HG03565 (cell line): ENCODE results near the gene MAZ.
"Not testable (repeated sequence)": the region's sequence is repeated elsewhere in the genome, so short reads cannot be mapped to it uniquely, and the experiment has no call there.

Experiments
- ATAC-seq: cut with Tn5 transposase; IDR thresholded peaks from one replicate; pipeline ENCODE4 v1.9.1; 2021; ENCODE audit warnings: mild to moderate bottlenecking, moderate library complexity; ENCODE audit not compliant: unreplicated experiment

The MAZ gene

DNA sequence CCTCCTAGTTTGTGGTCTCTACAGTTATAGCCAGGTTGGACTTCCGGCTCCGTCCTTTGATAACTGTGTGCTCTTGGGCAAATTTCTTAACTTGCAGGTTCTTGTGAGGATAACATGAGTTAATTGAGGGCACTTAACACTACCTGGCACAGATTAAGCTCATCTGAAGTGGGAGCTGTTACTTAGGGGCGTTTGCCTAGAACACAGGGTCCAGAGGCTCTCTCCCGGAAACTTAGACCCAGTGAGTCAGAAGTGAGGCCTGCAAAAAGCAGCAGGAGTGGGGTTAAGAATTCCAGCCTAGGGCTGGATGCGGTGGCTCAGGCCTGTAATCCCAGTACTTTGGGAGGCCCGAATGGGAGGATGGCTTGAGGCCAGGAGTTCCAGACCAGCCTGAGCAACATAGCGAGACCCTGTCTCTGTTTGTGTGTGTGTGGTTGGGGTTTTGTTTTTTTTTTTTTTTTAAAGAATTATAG, 15.3 kb downstream of the MAZ start:
- no peak for ATAC-seq

DNA sequence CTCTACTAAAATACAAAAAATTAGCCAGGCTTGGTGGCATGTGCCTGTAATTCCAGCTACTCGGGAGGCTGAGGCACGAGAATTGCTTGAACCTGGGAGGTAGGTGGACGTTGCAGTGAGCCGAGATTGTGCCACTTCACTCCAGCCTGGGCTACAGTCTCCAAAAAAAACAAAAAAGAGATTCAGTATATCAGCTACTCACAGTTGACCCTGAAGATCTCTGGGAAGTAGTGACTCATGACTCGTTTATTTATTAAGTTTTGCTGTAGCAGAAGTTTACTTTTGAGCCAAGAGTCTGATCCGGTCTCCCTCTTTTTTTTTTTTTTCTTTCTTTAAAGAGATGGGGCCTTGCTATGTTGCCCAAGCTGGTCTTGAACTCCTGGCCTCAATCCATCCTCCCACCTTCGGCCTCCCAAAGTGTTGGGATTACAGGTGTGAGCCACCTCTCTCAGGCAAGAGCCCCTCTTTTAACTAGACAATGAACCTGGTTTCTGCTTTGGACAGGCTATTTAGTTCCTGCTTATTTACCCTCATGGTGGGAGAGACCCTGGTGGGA, 18.3 kb downstream of the MAZ start:
- ATAC-seq, result no peak

DNA sequence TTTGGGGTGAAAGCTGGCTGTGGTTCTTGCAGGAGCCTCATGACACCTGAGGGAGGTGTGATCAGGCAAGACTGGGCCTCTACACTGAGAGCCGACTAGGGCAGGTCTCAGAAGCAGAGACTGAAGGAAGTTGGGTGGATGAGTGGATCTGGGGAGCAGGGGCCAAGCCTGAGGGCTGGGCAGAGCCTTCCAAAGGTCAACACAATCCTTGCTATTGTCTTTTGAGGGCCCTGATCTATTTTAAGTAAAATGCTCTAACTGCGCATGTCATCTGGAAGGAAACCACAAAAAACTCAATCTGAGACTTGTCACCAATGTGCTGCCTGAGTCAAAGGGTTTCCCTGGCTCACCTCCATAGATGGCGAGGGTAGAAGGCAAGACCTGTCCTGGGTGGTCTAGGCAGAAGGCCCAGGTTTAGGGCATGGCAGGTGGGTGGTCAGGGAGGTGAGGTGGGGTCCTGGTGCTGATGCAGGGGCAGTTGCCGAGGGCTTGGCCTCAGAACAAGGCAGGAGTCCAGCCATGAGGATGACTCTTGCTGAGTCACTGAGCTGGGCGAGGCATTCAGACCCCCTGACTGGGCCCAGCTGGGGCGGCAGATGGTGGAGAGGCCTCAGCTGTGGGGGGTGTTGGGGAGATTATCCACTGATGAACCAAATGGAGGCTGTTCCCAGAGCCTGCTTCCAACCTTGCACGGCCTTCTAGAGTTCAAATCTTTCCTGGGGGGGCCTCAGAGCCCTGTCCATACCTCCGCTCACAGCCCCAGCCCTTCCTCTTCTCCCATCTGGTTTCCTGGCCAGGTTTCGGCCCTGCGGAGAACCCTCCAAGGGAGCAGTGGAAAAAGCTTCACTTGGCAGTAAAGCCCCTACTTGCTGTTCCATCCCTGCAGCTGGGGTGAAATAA, 19.1 kb downstream of the MAZ start:
- ATAC-seq, result no peak

DNA sequence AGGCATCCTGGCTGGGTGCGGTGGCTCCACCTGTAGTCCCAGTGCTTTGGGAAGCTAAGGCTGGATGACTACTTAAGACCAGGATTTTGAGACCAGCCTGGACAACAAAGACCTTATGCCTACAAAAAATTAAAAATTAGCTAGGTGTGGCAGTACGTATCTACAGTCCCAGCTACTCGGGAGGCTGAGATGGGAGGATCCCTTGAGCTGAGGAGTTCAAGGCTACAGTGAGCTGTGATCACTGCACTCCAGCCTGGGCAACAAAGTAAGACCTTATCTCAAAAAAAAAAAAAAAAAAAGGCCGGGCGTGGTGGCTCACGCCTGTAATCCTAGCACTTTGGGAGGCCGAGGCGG, 20.0 kb downstream of the MAZ start:
- ATAC-seq, result no peak

DNA sequence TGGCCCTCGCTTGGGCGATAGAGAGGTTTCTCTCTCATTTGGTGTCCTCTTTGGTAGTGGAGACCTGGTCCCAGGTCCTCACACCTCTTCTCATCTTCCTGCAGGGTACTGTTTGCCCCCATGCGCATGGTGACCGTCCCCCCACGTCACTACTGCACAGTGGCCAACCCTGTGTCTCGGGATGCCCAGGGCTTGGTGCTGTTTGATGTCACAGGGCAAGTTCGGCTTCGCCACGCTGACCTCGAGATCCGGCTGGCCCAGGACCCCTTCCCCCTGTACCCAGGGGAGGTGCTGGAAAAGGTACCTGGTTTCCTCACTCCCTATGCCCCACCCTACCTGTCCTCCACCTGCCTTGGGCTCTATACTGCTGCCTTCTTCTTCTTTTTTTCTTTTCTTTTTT, 24.4 kb downstream of the MAZ start:
- no peak for ATAC-seq

DNA sequence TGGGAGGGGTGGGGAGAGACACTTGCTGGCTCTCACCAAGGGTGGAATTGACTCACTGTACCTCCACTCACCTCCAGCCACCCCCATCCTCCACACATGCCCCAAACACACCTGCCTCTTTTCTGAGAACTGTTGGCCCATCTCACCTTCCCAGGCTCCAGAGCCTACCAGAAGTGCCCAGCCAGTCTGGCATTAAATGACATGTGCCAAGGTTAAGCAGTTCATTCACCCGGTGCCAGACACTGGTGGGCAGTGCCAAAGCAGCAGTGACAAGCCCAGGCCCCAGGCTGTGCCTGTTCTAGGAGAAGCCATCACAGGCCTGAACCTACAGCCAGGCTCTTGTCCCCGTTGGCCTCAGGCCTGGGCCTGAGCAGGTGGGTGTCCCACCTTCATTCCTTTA, 25.2 kb downstream of the MAZ start:
- no peak for ATAC-seq

DNA sequence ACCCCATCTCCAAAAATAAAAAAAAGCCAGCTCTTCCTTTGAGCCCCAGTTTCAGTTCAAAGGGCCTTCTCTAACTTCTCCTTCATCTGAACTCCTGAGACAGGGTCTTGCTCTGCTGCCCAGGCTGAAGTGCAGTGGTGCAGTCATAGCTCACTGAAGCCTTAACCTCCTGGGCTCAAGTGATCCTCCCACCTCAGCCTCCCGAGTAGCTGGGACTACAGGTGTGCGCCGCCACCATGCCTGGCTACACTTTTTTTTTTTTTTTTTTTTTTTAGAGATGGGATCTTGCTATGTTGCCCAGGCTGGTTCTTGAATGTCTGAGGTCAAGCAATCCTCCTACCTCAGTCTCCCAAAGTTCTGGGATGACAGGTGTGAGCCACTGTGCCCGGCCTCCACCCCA, 26.9 kb downstream of the MAZ start:
- ATAC-seq, result not testable (repeated sequence)

DNA sequence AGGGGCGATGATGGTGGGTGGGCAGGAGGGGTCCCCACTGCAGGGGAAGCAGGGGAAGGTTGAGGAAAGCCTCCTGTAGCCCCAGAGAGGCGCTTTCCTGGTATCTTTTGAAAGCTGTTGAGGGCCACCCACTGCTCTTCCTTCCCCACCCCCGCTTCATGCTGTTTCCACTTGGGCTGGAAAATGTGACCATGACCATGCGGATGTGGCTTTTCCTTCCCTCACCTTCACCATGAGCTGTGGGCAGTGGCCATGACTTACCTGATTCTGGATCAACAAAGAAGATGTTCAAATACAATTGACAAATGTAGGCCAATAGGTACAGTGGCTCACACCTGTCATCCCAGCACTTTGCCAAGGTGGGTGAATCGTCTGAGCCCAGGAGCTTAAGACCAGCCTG, 27.8 kb downstream of the MAZ start:
- ATAC-seq, result no peak

DNA sequence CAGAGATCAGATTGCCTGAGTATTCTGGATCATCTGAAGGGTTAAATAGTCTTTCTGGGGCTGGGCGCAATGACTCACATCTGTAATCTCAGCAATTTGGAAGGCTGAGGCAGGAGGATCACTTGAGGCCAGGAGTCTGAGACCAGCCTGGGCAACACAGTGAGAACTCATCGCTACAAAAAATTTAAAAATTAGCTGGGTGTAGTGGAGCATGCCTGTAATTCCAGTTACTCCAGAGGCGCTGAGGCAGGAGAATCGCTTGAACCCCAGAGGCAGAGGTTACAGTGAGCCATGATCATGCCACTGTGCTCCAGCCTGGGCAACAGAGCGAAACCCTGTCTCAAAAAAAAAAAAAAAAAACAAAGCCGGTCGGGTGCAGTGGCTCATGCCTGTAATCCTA, 29.6 kb downstream of the MAZ start:
- ATAC-seq, result no peak

DNA sequence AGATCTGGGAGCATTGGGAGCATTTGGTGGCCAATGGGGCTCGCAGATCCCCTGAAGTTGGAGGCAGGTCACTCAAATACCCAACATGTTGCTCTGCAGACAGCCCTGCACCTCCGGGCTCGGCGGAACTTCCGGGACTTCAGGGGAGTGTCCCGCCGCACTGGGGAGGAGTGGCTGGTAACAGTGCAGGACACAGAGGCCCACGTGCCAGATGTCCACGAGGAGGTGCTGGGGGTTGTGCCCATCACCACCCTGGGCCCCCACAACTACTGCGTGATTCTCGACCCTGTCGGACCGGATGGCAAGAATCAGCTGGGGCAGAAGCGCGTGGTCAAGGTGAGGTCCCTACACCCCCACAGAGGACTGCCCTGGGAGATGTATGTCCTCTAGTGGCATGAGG, 30.3 kb downstream of the MAZ start:
- no peak for ATAC-seq

DNA sequence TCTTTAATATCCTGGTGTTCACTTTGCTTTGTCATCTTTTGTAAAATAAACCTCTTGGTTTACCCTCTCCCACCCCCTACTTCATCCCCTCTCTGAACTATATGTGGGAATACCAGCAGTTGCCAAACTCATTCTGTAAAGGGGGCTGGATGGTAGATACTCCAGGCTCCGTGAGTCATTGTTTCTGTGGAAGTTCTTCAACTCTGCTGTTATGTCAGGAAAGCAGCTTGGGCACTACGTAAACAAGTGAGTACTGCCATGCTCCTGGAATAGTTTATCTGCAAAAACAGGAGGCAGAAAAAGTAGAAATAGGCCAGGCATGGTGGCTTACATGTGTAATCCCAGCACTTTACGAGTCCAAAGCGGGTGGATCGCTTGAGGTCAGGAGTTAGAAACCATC, 31.5 kb downstream of the MAZ start:
- no peak for ATAC-seq

DNA sequence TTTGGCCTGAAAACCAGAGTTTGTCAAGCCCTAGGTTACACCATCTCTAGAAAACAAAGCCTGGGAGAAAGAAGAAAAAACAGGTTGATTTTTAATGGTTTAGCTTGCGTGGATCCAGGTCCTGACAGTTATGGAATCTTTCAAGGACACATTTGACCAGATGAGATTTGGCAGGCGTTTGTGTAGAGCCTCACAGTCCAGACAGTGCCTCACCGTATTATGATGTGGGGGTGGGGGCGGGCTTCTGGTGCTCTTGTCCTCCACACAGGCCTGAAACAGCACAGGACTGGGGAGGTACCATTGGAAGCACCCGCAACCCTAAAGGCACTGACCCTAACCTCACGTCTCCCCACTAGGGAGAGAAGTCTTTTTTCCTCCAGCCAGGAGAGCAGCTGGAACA, 33.5 kb downstream of the MAZ start:
- ATAC-seq, result no peak

DNA sequence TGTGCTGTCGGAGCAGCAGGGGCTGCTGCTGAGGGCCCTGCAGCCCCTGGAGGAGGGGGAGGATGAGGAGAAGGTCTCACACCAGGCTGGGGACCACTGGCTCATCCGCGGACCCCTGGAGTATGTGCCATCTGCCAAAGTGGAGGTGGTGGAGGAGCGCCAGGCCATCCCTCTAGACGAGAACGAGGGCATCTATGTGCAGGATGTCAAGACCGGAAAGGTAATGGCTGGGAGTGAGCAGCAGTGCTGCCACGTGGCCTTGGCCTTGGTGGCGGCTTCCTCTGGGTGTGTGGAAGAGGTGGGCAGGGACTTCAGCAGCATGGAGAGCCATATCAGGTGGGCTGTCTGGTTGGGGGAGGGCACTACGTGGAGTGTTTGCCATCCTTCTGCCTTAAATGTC, 33.9 kb downstream of the MAZ start:
- ATAC-seq, result no peak

DNA sequence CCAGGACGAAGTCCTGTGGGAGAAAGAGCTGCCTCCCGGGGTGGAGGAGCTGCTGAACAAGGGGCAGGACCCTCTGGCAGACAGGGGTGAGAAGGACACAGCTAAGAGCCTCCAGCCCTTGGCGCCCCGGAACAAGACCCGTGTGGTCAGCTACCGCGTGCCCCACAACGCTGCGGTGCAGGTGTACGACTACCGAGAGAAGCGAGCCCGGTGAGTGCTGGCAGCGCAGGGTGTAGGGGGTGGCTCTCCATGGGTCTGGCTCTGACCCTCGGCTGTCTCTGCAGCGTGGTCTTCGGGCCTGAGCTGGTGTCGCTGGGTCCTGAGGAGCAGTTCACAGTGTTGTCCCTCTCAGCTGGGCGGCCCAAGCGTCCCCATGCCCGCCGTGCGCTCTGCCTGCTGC, 35.3 kb downstream of the MAZ start:
- ATAC-seq, result no peak

DNA sequence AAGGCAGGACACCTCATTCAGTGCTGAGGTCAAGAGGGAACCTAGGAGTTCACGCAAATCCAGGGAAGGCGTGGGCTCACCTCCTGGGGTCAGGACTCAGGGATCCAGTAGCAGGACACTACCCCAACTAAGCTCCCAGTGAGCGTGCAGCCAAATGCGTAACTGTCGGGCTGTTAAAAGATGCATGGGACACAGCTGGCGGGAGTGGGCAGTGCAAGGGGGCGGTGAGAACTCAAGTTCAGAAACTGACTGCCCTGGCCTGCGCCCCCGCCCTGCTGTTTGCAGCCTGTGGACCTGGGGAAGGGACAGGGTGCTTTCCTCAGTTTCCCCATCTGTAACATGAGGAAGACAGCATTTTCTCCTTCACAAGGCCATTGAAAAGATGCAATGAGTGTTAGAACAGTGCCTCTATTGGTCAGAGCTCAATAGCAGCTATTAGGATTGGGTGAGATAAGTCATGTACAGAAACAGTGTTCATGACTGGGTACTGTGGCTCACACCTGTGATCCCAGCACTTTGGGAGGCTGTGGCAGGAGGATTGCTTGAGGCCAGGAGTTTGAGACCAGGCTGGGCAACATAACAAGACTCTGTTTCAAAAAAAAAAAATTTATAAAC, 36.5 kb downstream of the MAZ start:
- no peak for ATAC-seq

DNA sequence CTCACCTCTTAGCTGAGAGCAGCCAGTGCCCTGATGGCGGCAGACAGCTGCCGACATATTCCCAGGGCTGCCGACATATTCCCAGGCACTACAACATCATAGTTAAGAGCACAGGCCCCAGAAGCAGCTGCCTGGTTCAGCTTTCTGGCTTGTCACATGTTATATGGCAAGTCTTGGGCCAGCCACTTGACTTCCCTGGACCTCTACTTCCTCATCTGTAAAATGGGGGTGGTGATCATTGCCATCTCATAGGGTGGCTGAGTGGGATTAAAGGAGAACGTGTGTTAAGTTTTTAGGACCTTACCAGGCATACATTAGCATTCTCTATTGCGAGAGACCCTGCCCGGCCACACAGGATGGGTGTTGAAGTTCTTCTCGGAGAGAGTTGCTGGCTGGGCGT, 37.6 kb downstream of the MAZ start:
- no peak for ATAC-seq

DNA sequence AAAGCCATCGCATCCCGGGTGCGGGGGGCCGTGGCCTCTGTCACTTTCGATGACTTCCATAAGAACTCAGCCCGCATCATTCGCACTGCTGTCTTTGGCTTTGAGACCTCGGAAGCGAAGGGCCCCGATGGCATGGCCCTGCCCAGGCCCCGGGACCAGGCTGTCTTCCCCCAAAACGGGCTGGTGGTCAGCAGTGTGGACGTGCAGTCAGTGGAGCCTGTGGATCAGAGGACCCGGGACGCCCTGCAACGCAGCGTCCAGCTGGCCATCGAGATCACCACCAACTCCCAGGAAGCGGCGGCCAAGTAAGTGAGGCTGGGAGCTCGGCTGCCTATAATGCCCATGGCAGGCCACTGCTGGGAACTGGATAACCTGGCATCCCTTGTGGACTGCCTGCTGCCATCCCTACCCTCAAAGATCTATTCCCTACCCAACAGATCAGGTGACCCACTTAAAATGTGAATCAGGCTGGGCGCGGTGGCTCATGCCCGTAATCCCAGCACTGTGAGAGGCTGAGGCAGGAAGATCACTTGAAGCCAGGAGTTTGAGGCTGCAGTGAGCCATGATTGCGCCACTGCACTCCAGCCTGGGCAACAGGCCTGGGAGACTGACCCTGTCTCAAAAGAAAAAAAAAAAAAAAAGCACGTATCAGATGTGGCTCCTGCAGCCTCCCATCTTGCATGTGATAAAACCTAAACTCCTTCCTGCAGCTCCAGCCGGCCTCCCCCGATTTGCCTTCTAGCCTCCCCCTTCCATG, 38.4 kb downstream of the MAZ start:
- ATAC-seq, result no peak

DNA sequence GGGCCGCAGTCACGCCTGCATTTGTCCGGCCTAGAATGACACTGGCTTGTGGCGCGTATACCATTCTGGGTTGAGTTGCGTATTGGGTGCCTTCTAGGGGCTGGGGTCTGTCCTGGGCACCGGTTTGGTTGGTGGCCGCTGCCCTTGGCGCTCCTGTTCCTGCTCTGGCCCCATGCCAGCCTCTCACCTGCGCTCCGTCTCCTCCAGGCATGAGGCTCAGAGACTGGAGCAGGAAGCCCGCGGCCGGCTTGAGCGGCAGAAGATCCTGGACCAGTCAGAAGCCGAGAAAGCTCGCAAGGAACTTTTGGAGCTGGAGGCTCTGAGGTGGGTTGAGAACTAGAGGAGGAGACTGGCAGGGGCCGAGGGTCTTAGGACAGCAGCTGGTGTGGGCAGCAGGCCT, 39.3 kb downstream of the MAZ start:
- no peak for ATAC-seq

DNA sequence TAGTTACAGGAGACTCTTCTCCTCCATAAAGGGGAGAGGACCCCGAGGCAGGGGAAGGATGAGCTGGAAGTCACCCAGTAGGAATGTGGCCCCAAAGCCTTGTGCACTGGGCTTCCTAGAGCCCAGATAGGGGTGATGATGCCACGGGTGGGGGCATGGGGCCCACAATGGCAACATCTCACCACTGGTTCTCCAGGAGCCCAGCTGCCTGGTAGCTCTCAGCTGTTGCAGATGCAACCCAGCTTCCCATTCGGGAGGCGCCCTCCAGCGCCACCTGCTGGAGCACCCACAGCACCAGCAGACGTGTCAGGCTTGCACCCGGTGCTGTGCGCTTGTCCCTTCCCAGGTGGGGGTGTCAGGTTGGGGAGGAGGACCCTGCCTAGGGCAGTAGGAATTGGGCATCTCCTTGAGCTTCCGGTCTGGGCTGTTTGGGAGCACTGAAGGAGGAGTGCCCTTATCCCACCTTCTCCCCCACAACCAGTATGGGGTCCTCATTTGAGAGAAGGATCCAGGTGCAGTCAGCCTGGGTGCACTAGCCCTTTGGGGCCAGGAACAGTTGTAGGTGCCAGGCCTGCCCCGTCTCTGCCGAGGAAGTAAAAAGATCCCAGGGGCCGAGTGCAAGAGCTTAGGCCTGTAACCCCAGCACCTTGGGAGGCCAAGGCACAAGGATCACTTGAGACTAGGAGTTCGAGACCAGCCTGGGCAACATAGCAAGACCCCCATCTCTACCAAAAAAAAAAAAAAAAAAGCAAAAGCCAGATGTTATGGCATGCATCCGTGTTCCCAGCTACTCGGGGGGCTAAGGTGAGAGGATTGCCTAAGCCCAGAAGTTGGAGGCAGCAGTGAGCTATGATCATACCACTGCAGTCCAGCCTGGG, 42.3 kb downstream of the MAZ start:
- ATAC-seq, result no peak

DNA sequence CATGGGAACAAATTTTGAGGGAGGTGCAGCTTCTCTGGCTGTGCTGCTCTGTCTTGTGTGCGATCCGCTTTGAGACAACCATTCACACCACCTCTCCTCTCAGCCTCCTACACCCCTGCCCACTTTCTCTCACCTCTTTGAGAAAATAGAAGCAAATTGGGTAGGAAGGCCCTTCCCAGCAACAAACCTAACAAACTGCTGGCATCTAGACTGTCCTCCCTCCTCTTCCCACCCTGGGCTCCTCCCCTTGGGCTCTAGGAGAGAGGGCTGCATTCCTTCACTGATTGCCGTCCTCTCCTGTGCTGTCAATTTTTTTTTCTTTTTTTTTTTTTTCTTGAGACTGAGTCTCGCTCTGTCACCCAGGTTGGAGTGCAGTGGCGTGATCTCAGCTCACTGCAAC, 43.2 kb downstream of the MAZ start:
- no peak for ATAC-seq

DNA sequence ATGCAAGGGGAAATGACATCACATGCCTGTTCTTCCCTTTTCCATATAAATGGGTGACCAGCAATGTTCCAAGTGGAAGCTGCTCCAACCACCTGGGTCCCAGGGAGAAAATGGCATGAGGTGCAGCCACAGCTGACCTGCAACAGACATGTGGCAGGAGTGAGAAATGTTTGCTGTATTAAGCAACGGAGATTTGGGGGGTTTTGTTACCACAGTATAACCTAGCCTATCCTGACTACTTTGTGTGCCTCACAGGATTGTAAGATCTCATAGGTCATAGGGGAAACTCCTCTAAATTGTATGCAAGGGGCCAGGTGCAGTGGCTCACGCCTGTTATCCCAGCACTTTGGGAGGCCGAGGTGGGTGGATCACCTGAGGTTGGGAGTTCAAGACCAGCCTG, 44.7 kb downstream of the MAZ start:
- ATAC-seq, result no peak
